WTC11 (cell line): Measurements from ENCODE around the gene EXOSC1.

Experiments used
- AFF4 ChIP-seq: sonication (generic); formaldehyde crosslinking; IDR thresholded peaks from 2 replicates; pipeline ENCODE4 v1.8.1; 2023; ENCODE audit warnings: mild to moderate bottlenecking, missing genetic modification reagents, borderline replicate concordance
- ATF1 ChIP-seq: sonication (generic); formaldehyde crosslinking; IDR thresholded peaks from 2 replicates; pipeline ENCODE4 v1.8.1; 2023; ENCODE audit warnings: mild to moderate bottlenecking, moderate library complexity, missing genetic modification reagents
- CBFB ChIP-seq: sonication (generic); formaldehyde crosslinking; IDR thresholded peaks from 2 replicates; pipeline ENCODE4 v1.8.1; 2022; ENCODE audit warnings: mild to moderate bottlenecking, low read depth, missing genetic modification reagents
- GABPB1 ChIP-seq: sonication (generic); formaldehyde crosslinking; IDR thresholded peaks from 2 replicates; pipeline ENCODE4 v1.8.1; 2023; ENCODE audit warnings: mild to moderate bottlenecking, missing genetic modification reagents
- GRHL2 ChIP-seq: fragments of 250-450 bp; sonication (Bioruptor Pico); IDR thresholded peaks from 2 replicates; pipeline ENCODE4 v1.8.0; 2022; ENCODE audit warnings: mild to moderate bottlenecking, moderate library complexity; ENCODE audit not compliant: insufficient replicate concordance, severe bottlenecking
- MAX ChIP-seq: sonication (generic); formaldehyde crosslinking; IDR thresholded peaks from 2 replicates; pipeline ENCODE4 v1.8.0; 2022; ENCODE audit warnings: mild to moderate bottlenecking, missing genetic modification reagents
- NR2C2 ChIP-seq: sonication (generic); formaldehyde crosslinking; IDR thresholded peaks from 2 replicates; pipeline ENCODE4 v1.8.0; 2022; ENCODE audit warnings: mild to moderate bottlenecking, missing genetic modification reagents
- ZNF121 ChIP-seq: sonication (generic); formaldehyde crosslinking; IDR thresholded peaks from 2 replicates; pipeline ENCODE4 v1.8.0; 2023; ENCODE audit warnings: missing genetic modification reagents
- ZNF232 ChIP-seq: sonication (generic); formaldehyde crosslinking; IDR thresholded peaks from 2 replicates; pipeline ENCODE4 v1.8.0; 2022; ENCODE audit warnings: mild to moderate bottlenecking, missing genetic modification reagents
- TF ChIP-seq, protein P1 (sequence below): fragments of 200-600 bp; IDR thresholded peaks from 2 replicates; pipeline ENCODE4 v1.8.0; 2022; ENCODE audit warnings: antibody characterized with exemption
- TF ChIP-seq, protein P2 (sequence below): fragments of 250-450 bp; sonication (Bioruptor Pico); IDR thresholded peaks from 2 replicates; pipeline ENCODE4 v1.9.0; 2021; ENCODE audit warnings: mild to moderate bottlenecking
- TF ChIP-seq, protein P3 (sequence below): sonication (generic); formaldehyde crosslinking; IDR thresholded peaks from 2 replicates; pipeline ENCODE4 v1.8.1; 2023; ENCODE audit warnings: mild to moderate bottlenecking, moderate library complexity, missing genetic modification reagents
- TF ChIP-seq, protein P4 (sequence below): sonication (generic); formaldehyde crosslinking; IDR thresholded peaks from 2 replicates; pipeline ENCODE4 v1.8.1; 2023; ENCODE audit warnings: mild to moderate bottlenecking, missing genetic modification reagents, moderate library complexity
- TF ChIP-seq, protein P5 (sequence below): sonication (generic); formaldehyde crosslinking; IDR thresholded peaks from 2 replicates; pipeline ENCODE4 v1.8.1; 2022; ENCODE audit warnings: low read depth, mild to moderate bottlenecking, moderate library complexity, missing genetic modification reagents, borderline replicate concordance

DNA sequence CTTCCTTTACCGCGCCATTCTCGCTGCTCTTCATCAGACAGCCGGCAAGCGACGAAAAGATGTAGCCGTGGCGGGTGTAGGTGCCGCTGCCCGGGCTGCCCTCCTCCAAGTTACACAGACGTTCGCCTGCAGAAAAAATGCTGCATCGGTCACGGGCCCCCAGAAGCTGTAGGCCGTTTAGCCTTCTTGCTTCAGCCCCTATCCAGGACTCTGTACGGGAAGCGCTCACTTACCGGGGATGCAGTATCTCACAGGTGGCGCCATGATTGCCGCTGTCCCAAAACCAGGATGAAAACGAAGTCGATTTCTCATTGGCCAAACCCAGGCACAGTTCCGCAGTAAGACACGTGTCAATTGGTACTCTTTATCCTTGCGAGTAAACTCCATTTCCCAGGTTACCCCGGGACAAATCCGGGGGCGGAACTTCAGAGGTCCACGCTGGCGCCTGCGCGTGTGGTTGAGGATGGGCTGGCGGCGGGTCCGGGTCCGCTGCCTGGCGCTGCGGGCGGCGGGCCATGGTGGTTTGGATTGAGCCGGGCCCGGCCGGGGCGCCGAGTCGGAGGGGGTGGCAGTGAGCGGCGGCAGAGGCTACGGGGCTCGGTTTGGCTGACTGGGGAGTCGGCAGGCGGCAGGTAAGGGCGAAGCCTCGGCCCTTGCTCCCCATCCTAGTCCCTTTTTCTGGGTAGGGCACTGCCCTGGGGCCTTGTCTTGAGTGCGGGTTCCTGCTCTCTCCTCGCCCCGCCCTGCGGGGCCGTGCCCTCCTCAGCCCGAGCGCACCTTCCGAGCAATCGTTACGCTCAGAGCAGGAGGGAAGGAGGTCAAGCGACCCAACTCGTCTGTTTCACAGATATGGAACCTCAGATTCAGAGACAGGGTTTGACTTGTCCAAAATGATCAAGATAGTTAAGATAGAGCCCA, at the start of gene EXOSC1, which contains the start of gene ZDHHC16:
- TF ChIP-seq, protein P1, sequence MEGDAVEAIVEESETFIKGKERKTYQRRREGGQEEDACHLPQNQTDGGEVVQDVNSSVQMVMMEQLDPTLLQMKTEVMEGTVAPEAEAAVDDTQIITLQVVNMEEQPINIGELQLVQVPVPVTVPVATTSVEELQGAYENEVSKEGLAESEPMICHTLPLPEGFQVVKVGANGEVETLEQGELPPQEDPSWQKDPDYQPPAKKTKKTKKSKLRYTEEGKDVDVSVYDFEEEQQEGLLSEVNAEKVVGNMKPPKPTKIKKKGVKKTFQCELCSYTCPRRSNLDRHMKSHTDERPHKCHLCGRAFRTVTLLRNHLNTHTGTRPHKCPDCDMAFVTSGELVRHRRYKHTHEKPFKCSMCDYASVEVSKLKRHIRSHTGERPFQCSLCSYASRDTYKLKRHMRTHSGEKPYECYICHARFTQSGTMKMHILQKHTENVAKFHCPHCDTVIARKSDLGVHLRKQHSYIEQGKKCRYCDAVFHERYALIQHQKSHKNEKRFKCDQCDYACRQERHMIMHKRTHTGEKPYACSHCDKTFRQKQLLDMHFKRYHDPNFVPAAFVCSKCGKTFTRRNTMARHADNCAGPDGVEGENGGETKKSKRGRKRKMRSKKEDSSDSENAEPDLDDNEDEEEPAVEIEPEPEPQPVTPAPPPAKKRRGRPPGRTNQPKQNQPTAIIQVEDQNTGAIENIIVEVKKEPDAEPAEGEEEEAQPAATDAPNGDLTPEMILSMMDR, result no peak
- 0 out of 2 replicates have a peak, but pooled peaks have one; percentile 16 for TF ChIP-seq GABPB1 (CRISPR knock-in tag)
- no peak for TF ChIP-seq NR2C2 (CRISPR knock-in tag)
- TF ChIP-seq ZNF232 (CRISPR knock-in tag), result peak; percentile 56
- TF ChIP-seq, protein P2, sequence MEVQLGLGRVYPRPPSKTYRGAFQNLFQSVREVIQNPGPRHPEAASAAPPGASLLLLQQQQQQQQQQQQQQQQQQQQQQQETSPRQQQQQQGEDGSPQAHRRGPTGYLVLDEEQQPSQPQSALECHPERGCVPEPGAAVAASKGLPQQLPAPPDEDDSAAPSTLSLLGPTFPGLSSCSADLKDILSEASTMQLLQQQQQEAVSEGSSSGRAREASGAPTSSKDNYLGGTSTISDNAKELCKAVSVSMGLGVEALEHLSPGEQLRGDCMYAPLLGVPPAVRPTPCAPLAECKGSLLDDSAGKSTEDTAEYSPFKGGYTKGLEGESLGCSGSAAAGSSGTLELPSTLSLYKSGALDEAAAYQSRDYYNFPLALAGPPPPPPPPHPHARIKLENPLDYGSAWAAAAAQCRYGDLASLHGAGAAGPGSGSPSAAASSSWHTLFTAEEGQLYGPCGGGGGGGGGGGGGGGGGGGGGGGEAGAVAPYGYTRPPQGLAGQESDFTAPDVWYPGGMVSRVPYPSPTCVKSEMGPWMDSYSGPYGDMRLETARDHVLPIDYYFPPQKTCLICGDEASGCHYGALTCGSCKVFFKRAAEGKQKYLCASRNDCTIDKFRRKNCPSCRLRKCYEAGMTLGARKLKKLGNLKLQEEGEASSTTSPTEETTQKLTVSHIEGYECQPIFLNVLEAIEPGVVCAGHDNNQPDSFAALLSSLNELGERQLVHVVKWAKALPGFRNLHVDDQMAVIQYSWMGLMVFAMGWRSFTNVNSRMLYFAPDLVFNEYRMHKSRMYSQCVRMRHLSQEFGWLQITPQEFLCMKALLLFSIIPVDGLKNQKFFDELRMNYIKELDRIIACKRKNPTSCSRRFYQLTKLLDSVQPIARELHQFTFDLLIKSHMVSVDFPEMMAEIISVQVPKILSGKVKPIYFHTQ (CRISPR knock-in tag), result no peak
- TF ChIP-seq, protein P3, sequence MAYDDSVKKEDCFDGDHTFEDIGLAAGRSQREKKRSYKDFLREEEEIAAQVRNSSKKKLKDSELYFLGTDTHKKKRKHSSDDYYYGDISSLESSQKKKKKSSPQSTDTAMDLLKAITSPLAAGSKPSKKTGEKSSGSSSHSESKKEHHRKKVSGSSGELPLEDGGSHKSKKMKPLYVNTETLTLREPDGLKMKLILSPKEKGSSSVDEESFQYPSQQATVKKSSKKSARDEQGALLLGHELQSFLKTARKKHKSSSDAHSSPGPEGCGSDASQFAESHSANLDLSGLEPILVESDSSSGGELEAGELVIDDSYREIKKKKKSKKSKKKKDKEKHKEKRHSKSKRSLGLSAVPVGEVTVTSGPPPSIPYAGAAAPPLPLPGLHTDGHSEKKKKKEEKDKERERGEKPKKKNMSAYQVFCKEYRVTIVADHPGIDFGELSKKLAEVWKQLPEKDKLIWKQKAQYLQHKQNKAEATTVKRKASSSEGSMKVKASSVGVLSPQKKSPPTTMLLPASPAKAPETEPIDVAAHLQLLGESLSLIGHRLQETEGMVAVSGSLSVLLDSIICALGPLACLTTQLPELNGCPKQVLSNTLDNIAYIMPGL (CRISPR knock-in tag), result peak; percentile 53; the same call in 1 of the 2 replicates
- no peak for TF ChIP-seq ZNF121
- no peak for TF ChIP-seq AFF4 (CRISPR knock-in tag)
- no peak for TF ChIP-seq ATF1 (CRISPR knock-in tag)
- TF ChIP-seq CBFB (CRISPR knock-in tag), result 0 out of 2 replicates have a peak, but pooled peaks have one; percentile 44
- TF ChIP-seq MAX, result peak; percentile 75
- TF ChIP-seq, protein P4, sequence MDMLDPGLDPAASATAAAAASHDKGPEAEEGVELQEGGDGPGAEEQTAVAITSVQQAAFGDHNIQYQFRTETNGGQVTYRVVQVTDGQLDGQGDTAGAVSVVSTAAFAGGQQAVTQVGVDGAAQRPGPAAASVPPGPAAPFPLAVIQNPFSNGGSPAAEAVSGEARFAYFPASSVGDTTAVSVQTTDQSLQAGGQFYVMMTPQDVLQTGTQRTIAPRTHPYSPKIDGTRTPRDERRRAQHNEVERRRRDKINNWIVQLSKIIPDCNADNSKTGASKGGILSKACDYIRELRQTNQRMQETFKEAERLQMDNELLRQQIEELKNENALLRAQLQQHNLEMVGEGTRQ, result peak; percentile 78
- TF ChIP-seq, protein P5, sequence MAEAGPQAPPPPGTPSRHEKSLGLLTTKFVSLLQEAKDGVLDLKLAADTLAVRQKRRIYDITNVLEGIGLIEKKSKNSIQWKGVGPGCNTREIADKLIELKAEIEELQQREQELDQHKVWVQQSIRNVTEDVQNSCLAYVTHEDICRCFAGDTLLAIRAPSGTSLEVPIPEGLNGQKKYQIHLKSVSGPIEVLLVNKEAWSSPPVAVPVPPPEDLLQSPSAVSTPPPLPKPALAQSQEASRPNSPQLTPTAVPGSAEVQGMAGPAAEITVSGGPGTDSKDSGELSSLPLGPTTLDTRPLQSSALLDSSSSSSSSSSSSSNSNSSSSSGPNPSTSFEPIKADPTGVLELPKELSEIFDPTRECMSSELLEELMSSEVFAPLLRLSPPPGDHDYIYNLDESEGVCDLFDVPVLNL (CRISPR knock-in tag), result no peak; the same call in 1 of the 2 replicates
- no peak for TF ChIP-seq GRHL2 (CRISPR knock-in tag)
